ENCODE measurements around the gene OR6P1.

The OR6P1 gene

GRCh38 chr1:158579733-158580132 lies 9.4 kb upstream of the OR6P1 start, which contains the start of gene OR10X1:
Gene OR10X1 (minus strand): TSS chr1:158579899. CDS start chr1:158579899, 0 bp downstream.
- TF ChIP-seq CTCF (conservative IDR thresholded peaks at IDR 0.05) (no peak), ZFX (IDR thresholded peaks at IDR 0.05) (no peak)
- H3K27ac ChIP-seq = no peak within 1 kb of the TSS

- TF ChIP-seq CTCF (conservative IDR thresholded peaks at IDR 0.05) (no peak), ZFX (IDR thresholded peaks at IDR 0.05) (no peak)
- H3K27ac ChIP-seq = no peak overlapping the region
Observed at GRCh38 chr1:158577561-158577960, 7.2 kb upstream of the OR6P1 start.

DNA sequence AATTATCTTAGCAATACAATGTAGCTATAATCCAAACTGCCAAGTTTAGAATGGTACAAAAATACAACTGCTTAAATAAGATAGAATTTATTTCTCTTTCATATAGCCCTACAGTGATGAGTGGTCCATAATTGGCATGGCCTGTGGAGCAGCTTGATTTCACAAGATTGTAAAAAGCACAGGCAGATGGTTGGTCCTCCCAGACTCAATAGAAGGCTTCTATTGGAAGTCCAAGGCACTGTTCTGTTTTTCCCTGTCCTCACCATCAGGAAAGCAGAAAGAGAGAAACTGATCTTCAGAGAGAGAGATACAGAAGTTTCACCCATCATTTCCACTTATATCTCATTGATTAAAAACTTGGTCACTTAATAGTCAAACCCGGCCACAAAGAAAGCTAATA lies 1.8 kb upstream of the OR6P1 start:
- H3K27ac ChIP-seq = no peak overlapping the region
- TF ChIP-seq CTCF (conservative IDR thresholded peaks at IDR 0.05) = no peak
- TF ChIP-seq ZFX (IDR thresholded peaks at IDR 0.05) = no peak

DNA sequence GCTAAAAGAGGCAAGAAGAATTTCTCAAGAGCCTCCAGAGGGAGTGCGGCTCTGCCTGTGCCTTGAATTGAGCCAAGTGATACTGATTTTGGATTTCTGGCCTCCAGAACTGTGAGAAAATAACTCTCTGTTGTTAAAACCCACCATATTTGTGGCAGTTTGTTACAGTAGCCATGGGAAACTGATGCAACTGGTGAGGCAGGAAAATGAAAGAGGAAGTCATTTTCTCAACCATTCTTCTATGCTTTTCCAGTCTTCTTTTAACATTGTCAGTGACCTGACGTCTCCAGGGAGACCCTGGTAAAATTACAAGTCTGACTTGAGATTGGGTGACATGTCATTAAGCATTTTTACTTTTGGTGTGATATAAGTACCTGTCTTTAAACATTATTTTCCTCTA lies 5.8 kb downstream of the OR6P1 start:
- H3K27ac ChIP-seq = no peak overlapping the region
- TF ChIP-seq ZFX (IDR thresholded peaks at IDR 0.05) (no peak), CTCF (conservative IDR thresholded peaks at IDR 0.05) (no peak)

- no peak overlapping the region for H3K27ac ChIP-seq
- TF ChIP-seq ZFX (IDR thresholded peaks at IDR 0.05) (no peak), CTCF (conservative IDR thresholded peaks at IDR 0.05) (no peak)
Observed at GRCh38 chr1:158563853-158564252, 6.5 kb downstream of the OR6P1 start.

DNA sequence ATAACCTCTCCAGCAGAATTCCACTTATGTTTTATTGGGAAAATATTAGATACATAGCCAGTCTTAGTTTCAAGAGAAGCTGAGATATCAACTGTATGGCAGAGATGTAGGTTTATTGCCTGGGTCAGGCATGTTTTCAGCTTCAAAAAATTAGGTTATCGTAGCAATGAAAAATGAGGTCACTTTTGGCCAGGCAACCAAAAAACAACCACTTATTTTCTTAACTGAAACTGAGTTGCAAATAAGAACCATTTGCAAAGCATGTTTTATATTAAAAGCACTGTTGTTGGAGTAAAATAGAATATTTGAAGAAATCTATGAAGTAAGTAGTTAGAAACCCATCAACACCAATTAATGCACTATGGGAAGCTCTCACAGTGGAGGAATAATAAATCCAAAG lies 10.7 kb downstream of the OR6P1 start:
- H3K27ac ChIP-seq = no peak overlapping the region
- TF ChIP-seq ZFX (IDR thresholded peaks at IDR 0.05) (no peak), CTCF (conservative IDR thresholded peaks at IDR 0.05) (no peak)

- TF ChIP-seq ZFX (IDR thresholded peaks at IDR 0.05) (no peak), CTCF (conservative IDR thresholded peaks at IDR 0.05) (no peak)
- no peak within 1 kb of the TSS for H3K27ac ChIP-seq
Observed at GRCh38 chr1:158554352-158554751, 16.0 kb downstream of the OR6P1 start, which contains the start of gene OR6Y1. Gene OR6Y1 (minus strand): TSS chr1:158554405. CDS start chr1:158548105, 6,300 bp downstream.

All from C4-2B (cell line).